Measurements from ENCODE around the gene SAT1. TPM values are rescaled to one million over a fixed set of nuclear protein-coding genes. Genes with fewer than 3 reads are reported as not detected.

The SAT1 gene
- total RNA-seq, 2 experiments from 2014 or later = 94.1 to 101 TPM

- Mint-ChIP-seq H3K9me3 (no peaks in the 10 kb centered on the region), H3K27ac (no peak overlapping the region), H3K27me3 (peaks cover 3% of the 10 kb centered on the region), H3K4me1 (ENCODE audit: low read depth) (peaks cover 4% of the 10 kb centered on the region), H3K4me3 (no peak overlapping the region), H3K36me3 (ENCODE audit: low read depth) (no peaks in the 10 kb centered on the region)
- intact Hi-C loops (cut with micrococcal nuclease) = no loop called here
- TF ChIP-seq CTCF (IDR thresholded peaks at IDR 0.05) = no peak
- CTCF ChIA-PET = no interaction called here
- ATAC-seq = no peak
- POLR2A ChIA-PET = no interaction called here
- no peak for DNase-seq
Observed at GRCh38 chrX:23816179-23816578, 33.2 kb downstream of the SAT1 start.

- DNase-seq = no peak
- intact Hi-C loops (cut with micrococcal nuclease) = no loop called here
- Mint-ChIP-seq H3K4me1 (ENCODE audit: low read depth) (peaks cover 4% of the 10 kb centered on the region), H3K27me3 (no peaks in the 10 kb centered on the region), H3K36me3 (ENCODE audit: low read depth) (no peaks in the 10 kb centered on the region), H3K9me3 (no peaks in the 10 kb centered on the region), H3K27ac (no peak overlapping the region), H3K4me3 (no peak overlapping the region)
- no peak for ATAC-seq
- ChIA-PET CTCF (no interaction called here), POLR2A (no interaction called here)
- TF ChIP-seq CTCF (IDR thresholded peaks at IDR 0.05) = no peak
Observed at GRCh38 chrX:23817979-23818336, 35.0 kb downstream of the SAT1 start.

- no peaks in the 10 kb centered on the region for H3K9me3 Mint-ChIP-seq
- no peak overlapping the region for H3K4me3 Mint-ChIP-seq
- DNase-seq (no peak), ATAC-seq (no peak)
- POLR2A ChIA-PET = no interaction called here
- H3K4me1 Mint-ChIP-seq (ENCODE audit: low read depth) = peaks cover 4% of the 10 kb centered on the region
- H3K27ac Mint-ChIP-seq = no peak overlapping the region
- intact Hi-C loops (cut with micrococcal nuclease) = no loop called here
- no peaks in the 10 kb centered on the region for H3K27me3 Mint-ChIP-seq
- CTCF ChIA-PET = no interaction called here
- no peak for TF ChIP-seq CTCF (IDR thresholded peaks at IDR 0.05)
- H3K36me3 Mint-ChIP-seq (ENCODE audit: low read depth) = no peaks in the 10 kb centered on the region
Observed at GRCh38 chrX:23819385-23820234, 36.6 kb downstream of the SAT1 start.

- H3K4me1 Mint-ChIP-seq (ENCODE audit: low read depth) = peaks cover 4% of the 10 kb centered on the region
- no peaks in the 10 kb centered on the region for H3K27me3 Mint-ChIP-seq
- no peak overlapping the region for H3K4me3 Mint-ChIP-seq
- H3K36me3 Mint-ChIP-seq (ENCODE audit: low read depth) = no peaks in the 10 kb centered on the region
- no peaks in the 10 kb centered on the region for H3K9me3 Mint-ChIP-seq
- no peak overlapping the region for H3K27ac Mint-ChIP-seq
- intact Hi-C loops (cut with micrococcal nuclease) = no loop called here
- CTCF ChIA-PET = no interaction called here
- ATAC-seq (no peak), DNase-seq (no peak)
- POLR2A ChIA-PET = no interaction called here
- no peak for TF ChIP-seq CTCF (IDR thresholded peaks at IDR 0.05)
Observed at GRCh38 chrX:23820235-23820782, 37.3 kb downstream of the SAT1 start.

- no peak for DNase-seq
- no peak for TF ChIP-seq CTCF (IDR thresholded peaks at IDR 0.05)
- no peak for ATAC-seq
- Mint-ChIP-seq H3K4me1 (ENCODE audit: low read depth) (peaks cover 4% of the 10 kb centered on the region), H3K27me3 (no peaks in the 10 kb centered on the region), H3K9me3 (no peaks in the 10 kb centered on the region), H3K27ac (no peak overlapping the region), H3K36me3 (ENCODE audit: low read depth) (no peaks in the 10 kb centered on the region), H3K4me3 (no peak overlapping the region)
- CTCF ChIA-PET = no interaction called here
- POLR2A ChIA-PET = no interaction called here
- intact Hi-C loops (cut with micrococcal nuclease) = no loop called here
Observed at GRCh38 chrX:23821847-23822246, 38.9 kb downstream of the SAT1 start.
